Chondrocyte (in vitro differentiated cells): ENCODE measurements around the gene SPI1. TPM values are rescaled to one million over a fixed set of nuclear protein-coding genes. Genes with fewer than 3 reads are reported as not detected.

Experiments used
- DNase-seq: peaks from one replicate; pipeline ENCODE4 v3.0.0; 2021; ENCODE audit warnings: mixed read lengths, low spot score
- H3K27ac Mint-ChIP-seq: one replicate; pipeline ENCODE4 v1.8.0; 2021; ENCODE audit warnings: mild to moderate bottlenecking, moderate library complexity, mixed read lengths; ENCODE audit not compliant: unreplicated experiment
- H3K27me3 Mint-ChIP-seq: 2 replicates; pipeline ENCODE4 v1.8.0; 2021; ENCODE audit warnings: low read depth, mixed read lengths
- H3K36me3 Mint-ChIP-seq: 2 replicates; pipeline ENCODE4 v1.8.0; 2021; ENCODE audit warnings: low read depth, mixed read lengths
- H3K4me1 Mint-ChIP-seq: 2 replicates; pipeline ENCODE4 v1.8.0; 2021; ENCODE audit warnings: low read depth, mild to moderate bottlenecking, mixed read lengths
- H3K4me3 Mint-ChIP-seq: one replicate; pipeline ENCODE4 v1.8.0; 2021; ENCODE audit warnings: mild to moderate bottlenecking, moderate library complexity, mixed read lengths; ENCODE audit not compliant: unreplicated experiment
- H3K9me3 Mint-ChIP-seq: 2 replicates; pipeline ENCODE4 v1.8.0; 2021; ENCODE audit warnings: low read depth, mixed read lengths
- CTCF ChIP-seq: fragments of 200-600 bp; sonication (generic); IDR thresholded peaks from 2 replicates; pipeline ENCODE4 v1.5.0; 2021; ENCODE audit warnings: antibody characterized with exemption, mild to moderate bottlenecking, moderate library complexity
- total RNA-seq: library from RNA; stranded (reverse); gene quantifications from 3 replicates; pipeline ENCODE4 v1.2.1, GENCODE V29; 2021

SPI1 gene
- total RNA-seq, 1 donor from 2014 or later: not detected

GRCh38 chr11:47347137-47347536 lies 31.2 kb downstream of the SPI1 start:
- no peak overlapping the region for H3K27ac Mint-ChIP-seq
- DNase-seq: no peak
- H3K9me3 Mint-ChIP-seq: no peaks in the 10 kb centered on the region
- no peaks in the 10 kb centered on the region for H3K27me3 Mint-ChIP-seq
- no peak for TF ChIP-seq CTCF
- H3K4me3 Mint-ChIP-seq: no peak overlapping the region
- H3K4me1 Mint-ChIP-seq: no peaks in the 10 kb centered on the region
- H3K36me3 Mint-ChIP-seq: no peaks in the 10 kb centered on the region

GRCh38 chr11:47345890-47346563 lies 32.3 kb downstream of the SPI1 start:
- Mint-ChIP-seq H3K27ac (no peak overlapping the region), H3K27me3 (no peaks in the 10 kb centered on the region), H3K36me3 (no peaks in the 10 kb centered on the region), H3K4me1 (no peaks in the 10 kb centered on the region), H3K4me3 (no peak overlapping the region), H3K9me3 (no peaks in the 10 kb centered on the region)
- TF ChIP-seq CTCF: no peak
- no peak for DNase-seq

- Mint-ChIP-seq H3K4me3 (no peak overlapping the region), H3K9me3 (no peaks in the 10 kb centered on the region), H3K4me1 (no peaks in the 10 kb centered on the region), H3K27ac (no peak overlapping the region), H3K27me3 (no peaks in the 10 kb centered on the region), H3K36me3 (no peaks in the 10 kb centered on the region)
- DNase-seq: no peak
- no peak for TF ChIP-seq CTCF
These were observed 35.5 kb downstream of the SPI1 start for GRCh38 chr11:47342854-47343253.

DNA sequence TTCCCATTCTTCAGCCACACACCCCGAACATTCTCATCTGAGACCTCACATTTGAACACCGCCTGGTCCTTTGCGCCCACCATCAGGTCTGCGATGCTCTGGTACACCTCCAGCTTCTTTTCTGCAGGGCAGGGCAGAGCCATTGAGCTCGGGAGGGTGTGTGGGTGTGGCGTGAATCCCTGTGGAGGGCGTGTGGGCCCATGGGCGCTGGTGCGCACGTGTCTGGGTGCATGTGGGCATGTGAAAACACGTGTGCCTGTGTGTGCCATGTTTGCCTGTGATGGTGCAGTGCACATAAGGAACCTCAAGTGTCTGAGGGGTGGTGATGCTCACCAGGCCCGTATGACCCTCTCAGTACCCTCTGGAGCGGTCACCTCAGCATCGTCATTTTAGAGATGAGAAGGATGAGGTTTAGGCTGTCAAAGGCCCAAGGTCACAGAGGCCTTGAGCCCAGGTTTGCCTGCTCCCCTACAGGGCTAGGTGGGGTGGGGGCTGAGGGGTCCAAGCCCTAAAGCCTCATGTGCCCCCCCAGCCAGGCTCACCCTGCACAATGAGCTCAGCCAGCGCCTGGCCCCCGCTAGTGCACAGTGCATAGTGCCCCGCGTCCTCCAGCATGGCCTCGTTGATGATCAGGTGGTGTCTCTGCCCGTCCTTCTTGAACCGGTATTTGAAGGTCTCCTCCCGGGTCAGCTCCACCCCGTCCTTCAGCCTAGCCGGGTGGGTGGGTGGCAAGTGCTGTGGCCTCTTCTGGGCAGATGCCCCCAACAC lies 36.1 kb downstream of the SPI1 start:
- no peak overlapping the region for H3K4me3 Mint-ChIP-seq
- H3K27ac Mint-ChIP-seq: no peak overlapping the region
- no peaks in the 10 kb centered on the region for H3K36me3 Mint-ChIP-seq
- DNase-seq: no peak
- no peaks in the 10 kb centered on the region for H3K27me3 Mint-ChIP-seq
- H3K9me3 Mint-ChIP-seq: no peaks in the 10 kb centered on the region
- H3K4me1 Mint-ChIP-seq: no peaks in the 10 kb centered on the region
- TF ChIP-seq CTCF: no peak

DNA sequence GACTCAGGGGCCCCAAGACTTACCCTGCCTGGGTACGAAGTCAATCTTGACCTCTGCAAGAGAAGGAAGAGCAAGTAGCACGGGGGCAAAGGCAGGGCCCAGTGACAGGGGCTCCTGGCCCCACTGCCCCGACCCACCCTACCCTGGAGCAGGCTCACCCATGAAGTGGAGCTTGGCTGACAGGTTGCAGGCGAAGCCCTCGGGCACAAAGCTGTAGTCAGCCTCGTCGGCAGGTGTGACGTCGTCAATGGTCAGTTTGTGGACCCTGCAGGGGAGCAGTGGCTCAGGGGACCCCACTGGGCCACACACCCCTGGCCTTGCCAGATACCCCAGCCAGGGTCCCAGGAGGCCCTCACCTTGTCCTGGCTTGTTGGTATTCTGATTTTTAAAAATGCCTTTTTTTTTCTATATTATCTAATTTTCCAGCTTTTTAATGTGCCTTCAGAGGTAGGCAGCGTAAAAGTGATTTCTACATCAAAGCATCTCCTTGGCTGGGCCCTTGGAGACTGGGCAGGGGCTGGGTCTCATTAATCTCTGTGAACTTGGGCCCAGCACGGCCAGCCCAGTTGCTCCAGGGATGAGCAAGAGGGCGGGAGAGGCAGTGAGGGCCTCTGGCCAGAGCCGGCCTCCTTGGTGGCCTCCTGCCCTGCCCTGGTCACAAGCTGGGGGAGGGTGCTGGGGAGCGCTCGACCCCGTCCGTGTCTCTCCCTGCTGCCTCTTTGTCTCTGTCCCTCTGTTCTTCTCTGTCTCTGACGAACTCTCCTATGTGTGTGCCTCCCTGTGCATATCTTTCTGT lies 37.2 kb downstream of the SPI1 start:
- no peak overlapping the region for H3K27ac Mint-ChIP-seq
- H3K36me3 Mint-ChIP-seq: no peaks in the 10 kb centered on the region
- no peaks in the 10 kb centered on the region for H3K27me3 Mint-ChIP-seq
- no peaks in the 10 kb centered on the region for H3K4me1 Mint-ChIP-seq
- H3K4me3 Mint-ChIP-seq: no peak overlapping the region
- DNase-seq: no peak
- no peaks in the 10 kb centered on the region for H3K9me3 Mint-ChIP-seq
- no peak for TF ChIP-seq CTCF
